ENCODE measurements around the gene HELZ.

Gene HELZ

DNA sequence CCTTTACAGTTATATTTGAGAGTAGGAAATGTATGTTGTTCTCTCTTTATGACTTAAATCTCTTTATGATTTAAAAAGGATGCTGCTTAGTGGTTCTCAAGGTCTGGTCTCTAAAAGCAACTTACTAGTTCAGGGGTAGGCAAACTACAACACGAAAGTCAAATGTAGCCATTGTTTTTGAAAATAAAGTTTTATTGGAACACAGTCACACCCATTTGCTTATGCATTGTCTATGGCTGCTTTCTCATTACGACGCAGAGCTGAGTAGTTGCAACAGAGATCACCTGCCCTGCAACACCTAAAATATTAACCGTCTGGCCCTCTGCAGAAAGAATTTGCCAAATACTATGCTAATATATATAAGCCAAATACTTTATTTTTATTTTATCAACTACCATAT is 58.2 kb downstream of the HELZ start:
- DNase-seq (ENCODE audit: low spot score in 2 of 2) (no peak), ATAC-seq (replicated peaks; ENCODE audit: extremely low read depth, poor library complexity, severe bottlenecking) (no peak)
- no peaks in the 10 kb centered on the region for H3K27me3 Mint-ChIP-seq
- peaks cover 6% of the 10 kb centered on the region for H3K4me1 Mint-ChIP-seq
- H3K27ac Mint-ChIP-seq (ENCODE audit: low read depth), result no peak overlapping the region
- H3K9me3 Mint-ChIP-seq, result no peaks in the 10 kb centered on the region
- H3K4me3 Mint-ChIP-seq, result no peak overlapping the region
- peaks cover 39% of the 10 kb centered on the region for H3K36me3 Mint-ChIP-seq (ENCODE audit: insufficient read depth)

DNA sequence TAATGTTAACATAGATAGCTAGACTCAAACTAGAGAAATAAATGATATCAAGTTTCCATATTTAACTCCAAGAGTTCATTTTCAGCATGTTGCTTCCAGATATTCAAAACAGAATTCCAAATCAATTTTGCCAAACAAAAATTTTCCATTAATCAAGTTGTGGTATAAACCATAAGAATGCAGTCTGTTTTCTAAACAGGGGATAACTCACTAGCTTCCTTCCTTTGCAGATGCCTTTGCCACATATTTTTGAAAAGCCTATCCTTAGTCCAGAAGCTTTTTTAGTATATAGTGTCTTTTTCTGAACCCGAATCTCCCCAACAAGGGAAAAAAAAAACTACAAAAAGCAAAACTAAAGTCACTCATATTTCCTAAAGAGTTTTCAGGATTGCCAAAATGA is 61.5 kb downstream of the HELZ start:
- peaks cover 27% of the 10 kb centered on the region for H3K36me3 Mint-ChIP-seq (ENCODE audit: insufficient read depth)
- H3K9me3 Mint-ChIP-seq, result no peaks in the 10 kb centered on the region
- H3K27ac Mint-ChIP-seq (ENCODE audit: low read depth), result no peak overlapping the region
- DNase-seq (ENCODE audit: low spot score in 2 of 2) (no peak), ATAC-seq (replicated peaks; ENCODE audit: extremely low read depth, poor library complexity, severe bottlenecking) (no peak)
- H3K4me1 Mint-ChIP-seq, result no peaks in the 10 kb centered on the region
- H3K4me3 Mint-ChIP-seq, result no peak overlapping the region
- H3K27me3 Mint-ChIP-seq, result no peaks in the 10 kb centered on the region

DNA sequence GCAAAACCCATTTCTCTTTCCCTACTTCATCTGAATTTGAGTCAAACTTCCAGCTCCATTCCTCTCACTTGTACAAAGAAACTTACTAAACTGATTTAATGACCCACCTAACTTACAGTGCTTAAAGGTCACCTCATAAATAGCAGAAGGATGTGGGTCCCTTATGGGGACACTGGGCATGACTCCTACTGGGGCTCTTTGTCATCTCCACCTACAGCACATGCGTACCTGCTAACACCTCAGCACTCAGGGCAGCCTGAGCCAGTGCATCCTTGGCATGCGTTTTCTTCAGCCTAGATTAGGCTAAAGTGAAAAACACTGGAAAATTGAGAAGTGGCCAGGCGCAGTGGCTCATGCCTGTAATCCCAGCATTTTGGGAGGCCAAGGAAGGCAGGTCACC is 63.2 kb downstream of the HELZ start:
- Mint-ChIP-seq H3K27ac (ENCODE audit: low read depth) (no peak overlapping the region), H3K9me3 (no peaks in the 10 kb centered on the region), H3K27me3 (no peaks in the 10 kb centered on the region), H3K4me1 (no peaks in the 10 kb centered on the region), H3K36me3 (ENCODE audit: insufficient read depth) (peaks cover 25% of the 10 kb centered on the region), H3K4me3 (no peak overlapping the region)
- no peak for DNase-seq (ENCODE audit: low spot score in 2 of 2)
- ATAC-seq (replicated peaks; ENCODE audit: extremely low read depth, poor library complexity, severe bottlenecking), result no peak

DNA sequence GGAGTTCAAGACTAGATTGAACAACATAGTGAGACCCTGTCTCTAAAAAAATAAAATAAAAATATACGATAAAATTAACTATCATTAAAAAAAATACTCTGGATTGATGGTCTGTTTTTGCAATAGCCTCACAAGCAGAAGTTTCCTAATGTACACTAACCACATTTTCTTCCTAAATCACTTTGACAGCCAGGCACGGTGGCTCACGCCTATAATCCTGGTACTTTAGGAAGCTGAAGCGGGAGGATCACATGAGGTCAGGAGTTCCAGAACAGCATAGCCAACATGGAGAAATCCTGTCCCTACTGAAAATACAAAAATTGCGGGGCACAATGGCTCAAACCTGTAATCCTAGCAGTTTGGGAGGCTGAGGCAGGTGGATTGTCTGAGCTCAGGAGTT is 64.7 kb downstream of the HELZ start:
- H3K27ac Mint-ChIP-seq (ENCODE audit: low read depth), result no peak overlapping the region

DNA sequence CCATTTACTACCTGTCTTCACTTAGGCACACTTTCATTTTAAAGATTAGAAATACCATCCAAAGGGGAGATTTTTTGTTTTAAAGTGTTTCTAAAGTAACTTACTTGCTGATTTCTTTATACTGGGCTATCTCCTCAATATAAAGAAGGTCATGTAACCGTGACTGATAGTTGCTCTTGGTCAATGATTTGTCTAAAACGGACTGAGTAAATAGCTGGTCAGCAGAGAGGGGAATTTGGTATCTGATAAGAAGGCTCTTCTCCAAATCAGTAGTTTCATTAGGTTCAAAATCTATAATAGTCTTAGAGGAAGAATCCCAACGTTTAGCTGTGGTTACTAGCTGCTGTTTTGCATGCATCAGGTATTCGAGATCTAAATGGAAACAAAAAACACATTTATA is 66.4 kb downstream of the HELZ start:
- Mint-ChIP-seq H3K4me1 (no peaks in the 10 kb centered on the region), H3K27me3 (no peaks in the 10 kb centered on the region), H3K36me3 (ENCODE audit: insufficient read depth) (peaks cover 28% of the 10 kb centered on the region), H3K4me3 (no peak overlapping the region), H3K9me3 (no peaks in the 10 kb centered on the region), H3K27ac (ENCODE audit: low read depth) (no peak overlapping the region)
- ATAC-seq (replicated peaks; ENCODE audit: extremely low read depth, poor library complexity, severe bottlenecking), result no peak
- no peak for DNase-seq (ENCODE audit: low spot score in 2 of 2)

More for the DNA sequence above, 64.7 kb downstream of the HELZ start:
- H3K4me1 Mint-ChIP-seq, result no peaks in the 10 kb centered on the region
- H3K27me3 Mint-ChIP-seq, result no peaks in the 10 kb centered on the region
- no peak for DNase-seq (ENCODE audit: low spot score in 2 of 2)
- H3K4me3 Mint-ChIP-seq, result no peak overlapping the region
- no peak for ATAC-seq (replicated peaks; ENCODE audit: extremely low read depth, poor library complexity, severe bottlenecking)
- peaks cover 26% of the 10 kb centered on the region for H3K36me3 Mint-ChIP-seq (ENCODE audit: insufficient read depth)
- no peaks in the 10 kb centered on the region for H3K9me3 Mint-ChIP-seq

DNA sequence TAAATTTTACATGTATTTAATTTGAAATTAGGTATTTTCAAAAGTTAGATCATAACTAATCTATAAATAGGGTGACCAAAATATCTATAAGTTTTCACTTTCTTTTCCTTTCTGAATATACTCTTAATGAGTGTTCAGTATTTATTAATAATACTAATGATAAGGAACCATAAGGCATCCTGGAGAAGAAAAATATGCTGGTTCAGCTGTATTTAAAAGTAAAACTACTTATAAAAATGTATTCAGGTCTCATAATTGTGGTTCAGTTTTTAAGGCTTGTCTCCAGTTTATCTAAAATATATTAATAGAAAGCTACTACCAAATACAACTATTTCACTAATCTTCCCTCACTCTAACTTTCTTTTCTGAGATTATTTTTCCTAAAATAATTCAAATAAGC is 67.3 kb downstream of the HELZ start:
- H3K36me3 Mint-ChIP-seq (ENCODE audit: insufficient read depth), result peaks cover 26% of the 10 kb centered on the region
- H3K27ac Mint-ChIP-seq (ENCODE audit: low read depth), result no peak overlapping the region
- no peaks in the 10 kb centered on the region for H3K27me3 Mint-ChIP-seq
- no peaks in the 10 kb centered on the region for H3K9me3 Mint-ChIP-seq
- H3K4me1 Mint-ChIP-seq, result no peaks in the 10 kb centered on the region
- no peak overlapping the region for H3K4me3 Mint-ChIP-seq
- DNase-seq (ENCODE audit: low spot score in 2 of 2) (no peak), ATAC-seq (replicated peaks; ENCODE audit: extremely low read depth, poor library complexity, severe bottlenecking) (no peak)

DNA sequence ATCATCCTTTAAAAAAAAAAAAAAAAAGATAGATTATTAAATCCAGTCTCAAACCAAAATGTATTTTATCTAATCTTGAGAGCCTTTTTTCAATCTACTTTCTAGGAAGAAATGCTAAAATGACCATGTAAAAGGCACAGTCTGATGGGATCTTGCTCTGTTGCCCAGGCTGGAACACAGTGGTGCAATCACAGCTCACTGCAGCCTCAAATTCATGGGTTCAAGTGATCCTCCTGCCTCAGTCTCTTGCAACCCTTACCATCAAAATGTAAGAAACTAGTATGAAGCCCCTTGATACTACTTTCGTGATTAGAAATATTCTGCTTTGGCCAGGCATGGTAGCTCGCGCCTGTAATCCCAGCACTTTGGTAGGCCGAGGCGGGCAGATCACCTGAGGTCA is 70.8 kb downstream of the HELZ start:
- Mint-ChIP-seq H3K4me3 (no peak overlapping the region), H3K36me3 (ENCODE audit: insufficient read depth) (peaks cover 31% of the 10 kb centered on the region), H3K27ac (ENCODE audit: low read depth) (no peak overlapping the region), H3K27me3 (no peaks in the 10 kb centered on the region), H3K4me1 (peaks cover 18% of the 10 kb centered on the region), H3K9me3 (no peaks in the 10 kb centered on the region)
- DNase-seq (ENCODE audit: low spot score in 2 of 2) (no peak), ATAC-seq (replicated peaks; ENCODE audit: extremely low read depth, poor library complexity, severe bottlenecking) (no peak)

DNA sequence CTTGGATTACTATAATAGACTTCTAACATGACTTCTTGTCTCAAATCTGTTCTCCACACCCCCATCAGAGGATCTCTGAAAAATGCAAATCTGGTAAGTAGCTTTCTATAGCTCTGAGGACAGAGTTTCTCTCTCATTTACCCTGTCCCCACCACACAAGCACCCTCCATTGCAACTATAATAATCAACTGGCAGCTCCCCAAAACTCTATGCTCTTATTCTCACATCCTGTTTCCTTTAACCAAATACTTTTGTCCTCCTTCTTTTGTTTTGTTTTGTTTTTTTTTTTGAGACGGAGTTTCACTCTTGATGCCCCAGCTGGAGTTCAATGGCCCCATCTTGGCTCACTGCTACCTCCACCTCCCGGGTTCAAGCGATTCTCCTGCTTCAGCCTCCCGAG is 73.4 kb downstream of the HELZ start:
- peaks cover 18% of the 10 kb centered on the region for H3K4me1 Mint-ChIP-seq
- no peaks in the 10 kb centered on the region for H3K27me3 Mint-ChIP-seq
- no peak overlapping the region for H3K4me3 Mint-ChIP-seq
- peak overlapping the region; percentile 23 for H3K27ac Mint-ChIP-seq (ENCODE audit: low read depth)
- ATAC-seq (replicated peaks; ENCODE audit: extremely low read depth, poor library complexity, severe bottlenecking) (no peak), DNase-seq (ENCODE audit: low spot score in 2 of 2) (no peak)
- peaks cover 33% of the 10 kb centered on the region for H3K36me3 Mint-ChIP-seq (ENCODE audit: insufficient read depth)
- H3K9me3 Mint-ChIP-seq, result no peaks in the 10 kb centered on the region

DNA sequence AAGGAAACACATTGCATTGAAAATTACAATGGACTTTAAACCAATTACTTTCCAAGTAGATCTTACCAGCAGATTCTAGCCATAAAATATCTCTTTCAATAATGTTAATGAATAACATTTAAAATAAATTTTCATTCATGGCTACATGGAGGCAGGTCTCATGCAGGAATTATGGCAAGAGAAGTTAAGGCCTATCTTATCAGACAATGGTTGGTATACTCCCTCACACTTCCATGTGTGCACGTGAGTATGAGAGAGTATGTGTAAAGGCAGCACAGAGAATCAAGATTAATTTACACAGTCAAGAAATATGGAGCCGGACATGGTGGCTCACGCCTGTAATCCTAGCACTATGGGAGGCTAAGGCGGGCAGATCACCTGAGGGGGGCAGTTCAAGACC is 76.5 kb downstream of the HELZ start:
- no peaks in the 10 kb centered on the region for H3K27me3 Mint-ChIP-seq
- H3K27ac Mint-ChIP-seq (ENCODE audit: low read depth), result peak overlapping the region; percentile 35
- DNase-seq (ENCODE audit: low spot score in 2 of 2) (no peak), ATAC-seq (replicated peaks; ENCODE audit: extremely low read depth, poor library complexity, severe bottlenecking) (no peak)
- no peak overlapping the region for H3K4me3 Mint-ChIP-seq
- H3K4me1 Mint-ChIP-seq, result peaks cover 18% of the 10 kb centered on the region
- no peaks in the 10 kb centered on the region for H3K9me3 Mint-ChIP-seq
- H3K36me3 Mint-ChIP-seq (ENCODE audit: insufficient read depth), result peaks cover 38% of the 10 kb centered on the region

DNA sequence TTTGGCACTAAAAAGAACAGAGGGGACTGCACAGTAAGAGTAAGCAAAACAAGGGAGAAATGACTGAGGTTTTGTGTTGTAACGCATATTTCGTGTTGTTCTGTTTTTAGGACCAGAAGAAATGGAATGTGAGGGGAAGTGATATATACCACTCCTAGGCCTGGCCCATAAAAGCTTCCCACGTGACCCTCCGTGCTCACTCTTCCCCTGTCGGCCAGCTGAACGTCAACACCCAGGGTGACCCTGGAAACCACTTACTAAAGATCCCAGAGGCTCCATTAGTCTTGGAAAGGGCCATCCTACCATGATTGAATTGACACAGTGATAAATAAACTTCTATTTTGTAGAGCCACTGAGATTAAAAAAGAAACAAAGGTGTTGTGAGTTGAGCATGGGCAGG is 79.8 kb downstream of the HELZ start:
- H3K4me3 Mint-ChIP-seq, result no peak overlapping the region
- no peaks in the 10 kb centered on the region for H3K27me3 Mint-ChIP-seq
- H3K27ac Mint-ChIP-seq (ENCODE audit: low read depth), result no peak overlapping the region
- H3K36me3 Mint-ChIP-seq (ENCODE audit: insufficient read depth), result peaks cover 41% of the 10 kb centered on the region
- peaks cover 10% of the 10 kb centered on the region for H3K4me1 Mint-ChIP-seq
- no peak for ATAC-seq (replicated peaks; ENCODE audit: extremely low read depth, poor library complexity, severe bottlenecking)
- DNase-seq (ENCODE audit: low spot score in 2 of 2), result no peak
- no peaks in the 10 kb centered on the region for H3K9me3 Mint-ChIP-seq

DNA sequence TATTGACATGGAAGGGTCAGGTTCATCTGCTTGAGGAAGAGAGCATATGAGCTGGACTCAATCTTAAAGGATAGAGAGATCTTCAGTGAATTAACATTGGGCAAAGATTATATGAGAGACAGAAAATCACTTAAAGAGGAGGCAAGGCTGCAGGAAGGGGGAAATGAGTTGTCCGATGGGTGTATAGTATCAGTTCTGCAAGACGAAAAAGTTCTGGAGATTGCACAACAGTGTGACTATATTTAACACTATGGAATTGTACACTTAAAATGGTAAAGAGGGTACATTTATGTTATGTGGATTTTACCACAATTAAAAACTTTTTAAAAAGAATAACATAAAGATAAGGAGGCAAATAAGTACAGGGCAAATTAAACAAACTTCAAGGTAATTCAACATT is 80.7 kb downstream of the HELZ start:
- peaks cover 44% of the 10 kb centered on the region for H3K36me3 Mint-ChIP-seq (ENCODE audit: insufficient read depth)
- H3K27ac Mint-ChIP-seq (ENCODE audit: low read depth), result no peak overlapping the region
- peaks cover 4% of the 10 kb centered on the region for H3K4me1 Mint-ChIP-seq
- no peak for ATAC-seq (replicated peaks; ENCODE audit: extremely low read depth, poor library complexity, severe bottlenecking)
- H3K4me3 Mint-ChIP-seq, result no peak overlapping the region
- no peaks in the 10 kb centered on the region for H3K9me3 Mint-ChIP-seq
- no peaks in the 10 kb centered on the region for H3K27me3 Mint-ChIP-seq
- DNase-seq (ENCODE audit: low spot score in 2 of 2), result no peak

DNA sequence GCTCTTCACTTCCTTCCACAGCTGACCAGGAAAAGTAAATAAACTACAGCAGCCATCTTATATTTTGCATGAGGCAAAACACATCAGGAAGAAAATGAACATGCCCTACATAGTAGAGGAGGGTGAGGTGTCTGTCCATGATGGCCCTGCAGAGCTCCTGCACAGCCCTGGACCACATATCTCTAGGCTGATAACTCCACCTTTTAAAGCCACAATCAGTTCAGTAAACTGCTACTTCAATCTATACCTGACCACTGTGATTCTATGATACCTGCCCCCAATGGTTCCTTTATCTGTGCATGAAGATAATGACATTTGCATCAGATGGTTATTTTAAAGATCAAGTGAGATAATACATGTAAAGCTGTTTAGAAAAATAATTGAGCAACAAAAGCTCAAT is 82.2 kb downstream of the HELZ start:
- H3K9me3 Mint-ChIP-seq, result no peaks in the 10 kb centered on the region
- peaks cover 39% of the 10 kb centered on the region for H3K36me3 Mint-ChIP-seq (ENCODE audit: insufficient read depth)
- H3K4me1 Mint-ChIP-seq, result peaks cover 12% of the 10 kb centered on the region
- no peak for ATAC-seq (replicated peaks; ENCODE audit: extremely low read depth, poor library complexity, severe bottlenecking)
- H3K27me3 Mint-ChIP-seq, result no peaks in the 10 kb centered on the region
- DNase-seq (ENCODE audit: low spot score in 2 of 2), result no peak
- no peak overlapping the region for H3K27ac Mint-ChIP-seq (ENCODE audit: low read depth)
- H3K4me3 Mint-ChIP-seq, result no peak overlapping the region

DNA sequence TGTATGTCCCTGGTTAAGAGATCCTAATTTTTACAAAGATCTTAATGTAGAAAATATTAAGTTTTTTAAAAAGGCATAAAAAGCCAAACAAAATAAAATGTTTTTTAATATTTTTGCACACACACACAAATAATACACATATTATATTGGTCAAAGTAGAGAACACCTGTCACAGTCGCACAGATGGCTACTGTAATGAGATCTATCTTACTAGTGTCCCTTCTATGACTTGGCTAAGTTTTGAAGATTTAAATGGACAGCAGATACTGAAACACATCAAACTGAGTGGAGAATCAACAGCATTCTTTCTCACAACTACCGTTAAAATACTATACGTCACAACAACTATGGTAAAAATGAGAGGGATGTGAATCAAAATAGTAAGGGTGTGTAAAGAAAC is 83.4 kb downstream of the HELZ start:
- H3K36me3 Mint-ChIP-seq (ENCODE audit: insufficient read depth), result peaks cover 34% of the 10 kb centered on the region
- no peaks in the 10 kb centered on the region for H3K9me3 Mint-ChIP-seq
- no peaks in the 10 kb centered on the region for H3K27me3 Mint-ChIP-seq
- DNase-seq (ENCODE audit: low spot score in 2 of 2), result no peak
- no peak for ATAC-seq (replicated peaks; ENCODE audit: extremely low read depth, poor library complexity, severe bottlenecking)
- H3K4me3 Mint-ChIP-seq, result no peak overlapping the region
- H3K4me1 Mint-ChIP-seq, result peaks cover 22% of the 10 kb centered on the region
- no peak overlapping the region for H3K27ac Mint-ChIP-seq (ENCODE audit: low read depth)

DNA sequence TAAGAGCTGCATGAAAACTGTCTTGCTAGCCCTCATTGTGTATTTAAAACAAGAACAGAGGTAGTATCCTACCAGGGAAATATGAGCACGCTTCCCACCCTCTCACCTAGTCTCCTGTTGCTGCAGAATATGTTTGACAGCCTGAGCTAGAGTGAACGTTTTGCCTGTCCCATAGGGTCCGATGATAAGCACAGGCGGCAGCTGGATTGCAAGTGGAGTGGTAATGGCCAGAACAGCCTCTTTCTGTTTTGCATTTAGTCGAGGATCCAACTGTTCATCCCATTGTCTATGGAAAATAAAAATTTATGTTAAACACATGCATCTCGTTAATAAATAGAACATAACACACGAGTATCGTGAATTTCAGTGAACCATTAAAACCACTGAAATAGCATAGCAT is 84.2 kb downstream of the HELZ start:
- no peak for ATAC-seq (replicated peaks; ENCODE audit: extremely low read depth, poor library complexity, severe bottlenecking)
- no peak for DNase-seq (ENCODE audit: low spot score in 2 of 2)
- H3K27ac Mint-ChIP-seq (ENCODE audit: low read depth), result no peak overlapping the region
- H3K27me3 Mint-ChIP-seq, result no peaks in the 10 kb centered on the region
- peaks cover 26% of the 10 kb centered on the region for H3K4me1 Mint-ChIP-seq
- no peak overlapping the region for H3K4me3 Mint-ChIP-seq
- peaks cover 32% of the 10 kb centered on the region for H3K36me3 Mint-ChIP-seq (ENCODE audit: insufficient read depth)
- H3K9me3 Mint-ChIP-seq, result no peaks in the 10 kb centered on the region
